NCI-H510A treated with DMSO at 0.1 percent for 48 hours (cell line): ENCODE results near the gene UQCC2.

ENCODE experiments used
- DNase-seq: peaks from one replicate; lab custom pipeline; 2025; lab: John Stamatoyannopoulos, UW

The UQCC2 gene

GRCh38 chr6:33744001-33744848 lies 32.7 kb upstream of the UQCC2 start:
- peak; percentile 100 for DNase-seq

GRCh38 chr6:33742837-33743236 lies 31.3 kb upstream of the UQCC2 start:
- peak; percentile 33 for DNase-seq

- DNase-seq: no peak
Measured at GRCh38 chr6:33742092-33742491, 30.6 kb upstream of the UQCC2 start.

- no peak for DNase-seq
Measured at GRCh38 chr6:33740794-33741193, 29.3 kb upstream of the UQCC2 start.

- no peak for DNase-seq
Measured at GRCh38 chr6:33740204-33740608, 28.7 kb upstream of the UQCC2 start.

GRCh38 chr6:33739571-33739970 lies 28.1 kb upstream of the UQCC2 start:
- DNase-seq: no peak

GRCh38 chr6:33738879-33739278 lies 27.4 kb upstream of the UQCC2 start:
- no peak for DNase-seq

GRCh38 chr6:33738153-33738552 lies 26.7 kb upstream of the UQCC2 start:
- no peak for DNase-seq

GRCh38 chr6:33737267-33738026 lies 25.9 kb upstream of the UQCC2 start:
- no peak for DNase-seq

- DNase-seq: no peak
Measured at GRCh38 chr6:33735216-33735615, 23.7 kb upstream of the UQCC2 start.

GRCh38 chr6:33733709-33734007 lies 22.2 kb upstream of the UQCC2 start:
- no peak for DNase-seq

GRCh38 chr6:33732817-33733708 lies 21.6 kb upstream of the UQCC2 start:
- DNase-seq: no peak

GRCh38 chr6:33732385-33732784 lies 20.9 kb upstream of the UQCC2 start:
- DNase-seq: no peak

- no peak for DNase-seq
Measured at GRCh38 chr6:33731751-33732282, 20.3 kb upstream of the UQCC2 start.

- no peak for DNase-seq
Measured at GRCh38 chr6:33731035-33731434, 19.5 kb upstream of the UQCC2 start.

GRCh38 chr6:33730611-33731010 lies 19.1 kb upstream of the UQCC2 start:
- DNase-seq: no peak

GRCh38 chr6:33729059-33729458 lies 17.6 kb upstream of the UQCC2 start:
- no peak for DNase-seq

- DNase-seq: no peak
Measured at GRCh38 chr6:33728438-33728837, 16.9 kb upstream of the UQCC2 start.

GRCh38 chr6:33727932-33728331 lies 16.4 kb upstream of the UQCC2 start:
- no peak for DNase-seq

GRCh38 chr6:33727126-33727525 lies 15.6 kb upstream of the UQCC2 start:
- DNase-seq: no peak

- DNase-seq: no peak
Measured at GRCh38 chr6:33726696-33727095, 15.2 kb upstream of the UQCC2 start.
